ENCODE measurements around the gene PARP9.

Gene PARP9

DNA sequence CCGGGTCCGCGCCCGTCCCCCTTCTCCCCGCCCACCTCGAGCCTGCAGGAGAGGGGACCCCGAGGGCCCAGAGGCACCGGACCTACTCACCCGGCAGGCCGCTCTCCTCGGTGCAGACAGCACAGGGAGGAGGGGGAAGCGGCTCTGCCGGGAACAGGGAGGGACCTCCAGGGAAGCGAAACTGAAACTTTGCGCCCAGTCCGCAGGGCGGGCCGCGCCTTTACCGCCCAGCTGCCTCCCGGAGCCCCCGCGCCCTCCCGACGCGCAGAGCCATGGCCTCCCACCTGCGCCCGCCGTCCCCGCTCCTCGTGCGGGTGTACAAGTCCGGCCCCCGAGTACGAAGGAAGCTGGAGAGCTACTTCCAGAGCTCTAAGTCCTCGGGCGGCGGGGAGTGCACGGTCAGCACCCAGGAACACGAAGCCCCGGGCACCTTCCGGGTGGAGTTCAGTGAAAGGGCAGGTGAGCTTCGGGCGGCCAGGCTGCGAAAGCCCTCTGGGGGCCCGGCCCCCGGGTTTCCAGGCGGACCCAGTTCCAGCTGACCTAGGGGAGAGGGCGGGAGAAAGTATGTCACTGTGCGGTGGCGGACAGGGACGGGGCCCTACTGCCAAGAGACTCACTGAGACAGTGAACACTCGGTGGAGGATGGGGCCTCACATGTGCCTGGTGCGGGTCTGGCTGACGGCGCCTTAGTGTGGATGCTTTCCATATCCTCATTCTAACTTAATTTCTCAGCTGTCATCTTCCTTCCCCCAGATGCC is at the start of gene PARP9, which contains the start of gene DTX3L:
Gene PARP9 (minus strand): TSS at position 146 of the 758 bp plus-strand sequence. CDS start 4,680 bp downstream, outside the sequence.
Gene DTX3L (plus strand): TSS at position 184 of the 758 bp plus-strand sequence. CDS start 89 bp downstream, at position 273.
- DNase-seq (ENCODE audit: low read depth in 1 of 2, low spot score in 1 of 2) = peak; percentile 45 to 67

DNA sequence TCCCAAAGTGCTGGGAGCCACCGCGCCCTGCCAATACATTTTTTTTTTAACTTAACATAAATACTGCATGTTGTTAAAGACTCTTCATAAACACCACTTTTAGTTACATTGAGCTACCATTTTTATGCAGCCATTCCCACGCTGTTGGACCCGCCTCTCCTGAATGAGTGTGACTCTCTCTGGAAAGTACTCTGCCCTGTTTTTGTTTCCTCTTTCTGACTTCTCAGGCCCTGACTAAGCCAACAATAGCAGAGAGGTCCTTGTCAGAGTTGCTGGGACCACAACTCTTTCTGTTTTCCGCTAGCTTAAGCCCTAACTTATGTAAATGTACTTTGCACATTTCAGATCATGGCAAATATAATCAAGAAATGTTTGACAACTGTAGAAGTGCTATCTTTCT is 48.6 kb upstream of the PARP9 start:
- DNase-seq (ENCODE audit: low read depth in 1 of 2, low spot score in 1 of 2) = no peak

DNA sequence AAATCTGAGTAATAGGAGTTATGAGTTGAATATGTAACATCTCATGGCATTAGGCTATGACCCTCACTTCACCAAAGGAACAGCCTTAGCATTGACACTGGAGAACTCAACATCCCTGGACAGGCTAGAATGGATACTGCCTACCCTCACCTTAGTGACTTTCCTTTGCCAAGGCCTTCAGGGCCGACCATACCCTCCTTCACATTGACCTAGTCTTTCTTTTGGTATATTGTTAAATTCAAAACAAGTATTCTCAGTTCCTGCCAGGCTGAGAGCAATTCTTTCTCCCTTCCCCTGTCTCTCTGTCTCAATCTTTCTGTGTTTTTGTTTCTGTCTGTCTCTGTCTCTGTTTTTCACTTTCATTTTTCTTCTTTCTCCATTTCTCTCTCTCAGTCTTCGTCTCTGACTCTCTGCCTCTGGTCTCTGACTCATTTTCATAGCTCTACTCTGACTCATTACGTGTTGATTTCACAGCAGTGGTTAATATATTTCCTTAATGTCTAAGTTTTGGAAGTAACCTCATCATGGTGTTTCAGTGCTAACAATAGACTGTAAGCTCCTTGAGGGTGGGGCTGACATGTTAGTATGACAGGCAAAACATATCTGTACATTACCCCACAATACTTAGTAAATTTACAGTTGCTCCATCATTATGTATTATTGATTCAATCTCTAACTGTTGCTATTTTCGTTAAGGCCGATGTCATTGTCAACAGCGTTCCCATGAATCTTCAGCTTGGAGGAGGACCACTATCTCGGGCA is 45.9 kb upstream of the PARP9 start:
- DNase-seq (ENCODE audit: low read depth in 1 of 2, low spot score in 1 of 2) = no peak

DNA sequence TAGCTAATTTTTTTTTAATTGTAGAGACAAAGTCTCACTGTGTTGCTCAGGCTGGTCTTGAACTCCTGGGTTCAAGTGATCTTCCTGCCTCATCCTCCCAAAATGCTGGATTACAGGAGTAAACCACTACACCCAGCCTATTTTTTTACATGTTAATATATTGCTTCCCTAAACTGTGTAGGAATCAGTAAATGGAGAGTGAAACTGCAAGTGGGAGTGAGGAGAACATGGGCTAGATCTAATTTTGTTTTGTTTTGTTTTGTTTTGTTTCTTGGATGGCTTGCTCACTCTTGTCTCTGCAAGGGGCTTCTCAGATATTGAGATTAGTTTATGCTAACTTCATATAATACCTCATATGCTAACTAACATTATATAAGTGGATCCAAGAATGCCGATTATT is 44.8 kb upstream of the PARP9 start:
- no peak for DNase-seq (ENCODE audit: low read depth in 1 of 2, low spot score in 1 of 2)

DNA sequence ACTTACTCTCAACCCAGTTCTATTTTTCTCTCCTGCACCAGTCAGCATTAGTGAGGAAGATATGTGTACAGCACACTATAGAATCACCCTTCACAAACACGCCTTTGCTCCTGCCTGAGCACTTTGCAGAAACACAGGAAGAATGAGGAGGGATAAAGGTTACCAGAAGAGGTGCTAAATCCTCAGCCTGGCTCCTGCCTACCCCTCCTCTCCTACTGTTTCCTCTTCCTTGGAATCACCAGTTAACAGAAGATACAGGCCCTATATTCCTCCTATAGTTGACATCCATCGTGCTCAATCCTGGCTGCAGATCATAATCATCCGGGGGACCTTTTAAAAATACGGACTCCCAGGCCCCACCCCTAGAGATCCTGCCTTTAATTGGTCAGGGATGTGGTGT is 42.2 kb upstream of the PARP9 start:
- DNase-seq (ENCODE audit: low read depth in 1 of 2, low spot score in 1 of 2) = no peak

DNA sequence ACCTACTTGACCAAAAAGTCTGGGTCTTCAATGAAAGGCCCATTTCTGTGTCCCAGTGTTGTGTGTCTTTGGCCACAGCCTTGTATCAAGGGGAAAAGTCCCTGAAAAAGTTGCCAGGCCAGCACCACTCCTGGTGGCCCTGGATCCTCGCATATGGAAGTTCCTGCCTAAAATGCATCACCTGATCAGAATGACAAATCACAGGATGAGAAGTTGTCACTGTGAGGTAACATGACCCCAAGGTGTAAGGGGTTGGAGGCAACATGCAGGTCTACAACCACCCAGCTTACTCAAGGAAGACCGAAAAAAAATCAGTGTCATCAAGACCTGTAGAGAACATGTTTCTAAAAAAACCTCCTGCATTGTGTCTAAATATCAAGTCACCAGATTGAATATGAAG is 39.0 kb upstream of the PARP9 start:
- no peak for DNase-seq (ENCODE audit: low read depth in 1 of 2, low spot score in 1 of 2)

DNA sequence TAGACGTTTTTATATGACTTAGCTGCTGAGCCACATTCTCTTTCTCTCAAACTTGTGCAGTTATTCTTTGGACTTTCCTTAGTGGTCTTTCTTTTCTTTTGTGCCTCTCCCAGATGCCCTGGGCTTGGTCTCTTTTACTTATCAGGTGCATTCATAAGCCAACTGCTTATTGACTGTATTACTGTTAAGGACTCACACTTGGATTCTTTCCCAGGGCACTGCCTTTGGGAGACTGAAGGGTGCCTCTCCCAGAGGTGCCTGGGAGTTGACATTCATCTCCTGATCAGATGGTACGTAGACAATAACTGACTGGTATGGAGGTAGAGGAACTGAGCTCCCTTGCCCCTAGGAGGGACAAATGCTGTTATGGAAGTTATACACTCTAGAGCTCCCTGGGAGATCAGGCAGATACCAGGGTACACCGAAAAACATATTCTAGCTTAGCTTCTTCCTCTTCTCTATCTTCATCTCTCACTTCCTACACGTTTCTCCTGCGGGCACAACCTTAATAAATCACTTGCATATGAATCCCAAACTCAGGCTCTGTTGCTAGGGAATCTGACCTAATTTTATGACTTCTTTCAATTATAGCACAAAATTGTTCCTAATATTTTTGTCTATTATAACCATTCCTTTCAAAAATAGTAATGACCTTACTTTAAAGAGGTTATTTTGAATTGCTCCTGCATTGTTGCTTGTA is 38.1 kb upstream of the PARP9 start:
- no peak for DNase-seq (ENCODE audit: low read depth in 1 of 2, low spot score in 1 of 2)

DNA sequence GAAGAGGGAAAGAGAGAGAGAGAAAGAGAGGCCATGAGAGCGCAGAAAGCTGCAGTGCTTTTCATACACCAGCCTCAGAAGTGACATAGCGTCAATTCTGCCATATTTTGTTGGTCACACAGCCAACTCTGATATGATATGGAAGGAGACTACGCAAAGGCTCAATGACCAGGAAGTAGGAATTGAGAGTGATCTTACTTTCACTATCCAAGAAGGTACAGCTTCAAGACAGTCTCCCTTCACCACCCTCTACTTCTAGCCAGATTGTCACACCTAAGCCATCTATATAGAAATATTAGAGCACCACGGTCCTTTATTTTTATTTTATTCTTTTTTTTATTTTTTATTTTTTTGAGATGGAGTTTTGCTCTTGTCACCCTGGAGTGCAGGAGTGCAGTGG is 34.5 kb upstream of the PARP9 start:
- no peak for DNase-seq (ENCODE audit: low read depth in 1 of 2, low spot score in 1 of 2)

DNA sequence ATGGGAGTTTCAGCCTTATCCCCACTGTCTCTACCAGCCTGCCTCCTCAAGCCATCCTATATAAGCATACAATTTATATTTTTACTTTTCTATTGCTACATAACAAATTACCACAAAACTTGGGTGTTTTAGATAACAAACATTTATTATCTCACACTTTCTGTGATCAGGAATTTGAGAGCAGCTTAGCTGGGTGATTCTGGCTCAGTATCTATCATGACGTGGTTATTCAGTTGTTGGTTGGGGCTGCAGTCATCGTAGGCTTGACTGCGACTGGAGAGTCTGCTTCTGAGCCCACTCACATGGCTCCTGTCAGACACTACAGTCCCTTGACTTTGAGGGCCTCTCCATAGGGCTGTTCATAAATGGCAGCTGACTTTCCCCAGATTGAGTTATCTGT is 34.1 kb upstream of the PARP9 start:
- DNase-seq (ENCODE audit: low read depth in 1 of 2, low spot score in 1 of 2) = no peak

DNA sequence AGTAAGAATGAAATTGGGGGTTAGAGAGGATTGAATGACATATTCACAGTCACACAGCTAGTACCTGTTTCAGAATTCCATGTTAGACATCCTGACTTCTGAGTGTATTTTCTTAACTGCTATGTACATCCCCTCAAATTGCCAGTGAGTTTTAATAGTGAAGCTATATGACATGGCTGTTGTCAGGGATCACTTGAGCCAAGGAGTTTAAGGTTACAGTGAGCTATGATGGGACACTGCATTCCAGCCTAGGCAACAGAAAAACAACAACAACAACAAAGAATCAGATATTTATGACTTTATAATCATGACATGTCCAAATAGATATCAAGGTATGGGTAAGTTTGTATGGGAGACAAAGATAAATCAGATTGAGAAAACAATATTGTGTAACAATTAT is 29.9 kb upstream of the PARP9 start:
- DNase-seq (ENCODE audit: low read depth in 1 of 2, low spot score in 1 of 2) = no peak

DNA sequence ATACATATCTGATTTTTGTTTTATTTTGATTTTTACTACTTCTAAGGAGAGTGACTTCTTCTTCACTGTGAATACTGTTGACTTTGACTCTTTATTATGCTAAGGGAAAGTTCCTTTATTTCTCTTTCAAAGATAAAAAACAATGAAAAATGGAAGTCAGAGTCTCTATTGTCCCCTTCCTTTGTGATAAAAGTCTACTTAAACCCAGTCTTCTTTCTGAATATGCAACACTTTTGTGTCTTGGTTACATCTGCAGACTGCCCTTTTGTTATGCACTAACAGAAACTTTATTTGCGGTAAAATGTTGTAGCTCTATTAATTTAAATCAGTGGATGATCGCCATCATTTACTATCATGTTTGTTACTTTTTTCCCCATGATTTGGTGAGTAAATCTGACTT is 26.5 kb upstream of the PARP9 start:
- DNase-seq (ENCODE audit: low read depth in 1 of 2, low spot score in 1 of 2) = no peak

DNA sequence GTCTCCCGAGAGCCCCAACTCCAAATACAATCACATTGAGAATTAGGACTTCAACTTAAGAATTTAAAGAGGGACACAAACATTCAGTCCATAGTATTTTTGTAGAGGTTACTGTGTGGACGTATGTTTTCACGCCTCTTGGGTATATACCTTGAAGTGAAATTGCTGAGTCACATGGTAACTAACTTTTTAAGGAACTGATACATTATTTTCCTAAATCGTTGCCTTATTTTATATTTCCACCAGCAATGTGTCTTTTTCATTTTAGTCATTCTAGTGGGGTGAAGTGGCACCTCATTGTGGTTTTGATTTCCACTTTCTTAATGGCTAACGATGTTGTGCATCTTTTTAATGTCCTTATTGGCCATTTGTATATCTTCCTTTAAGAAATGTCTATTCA is 25.2 kb upstream of the PARP9 start:
- DNase-seq (ENCODE audit: low read depth in 1 of 2, low spot score in 1 of 2) = no peak

DNA sequence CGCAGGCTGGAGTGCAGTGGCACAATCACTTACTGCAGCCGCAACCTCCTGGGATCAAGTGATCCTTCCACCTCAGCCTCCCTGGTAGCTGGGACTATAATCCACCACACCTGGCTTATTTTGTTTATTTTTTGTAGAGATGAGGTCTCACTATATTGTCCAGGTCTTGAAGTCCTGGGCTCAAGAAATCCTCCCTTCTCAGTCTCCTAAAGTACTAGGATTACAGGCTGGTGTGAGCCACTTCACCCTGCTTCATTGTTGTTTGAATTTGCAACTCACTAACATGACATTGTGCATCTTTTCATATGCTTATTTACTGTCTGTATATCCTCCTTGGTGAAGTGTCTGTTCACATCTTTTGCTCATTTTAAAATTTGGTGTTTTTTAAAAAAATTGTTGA is 23.5 kb upstream of the PARP9 start:
- DNase-seq (ENCODE audit: low read depth in 1 of 2, low spot score in 1 of 2) = no peak

DNA sequence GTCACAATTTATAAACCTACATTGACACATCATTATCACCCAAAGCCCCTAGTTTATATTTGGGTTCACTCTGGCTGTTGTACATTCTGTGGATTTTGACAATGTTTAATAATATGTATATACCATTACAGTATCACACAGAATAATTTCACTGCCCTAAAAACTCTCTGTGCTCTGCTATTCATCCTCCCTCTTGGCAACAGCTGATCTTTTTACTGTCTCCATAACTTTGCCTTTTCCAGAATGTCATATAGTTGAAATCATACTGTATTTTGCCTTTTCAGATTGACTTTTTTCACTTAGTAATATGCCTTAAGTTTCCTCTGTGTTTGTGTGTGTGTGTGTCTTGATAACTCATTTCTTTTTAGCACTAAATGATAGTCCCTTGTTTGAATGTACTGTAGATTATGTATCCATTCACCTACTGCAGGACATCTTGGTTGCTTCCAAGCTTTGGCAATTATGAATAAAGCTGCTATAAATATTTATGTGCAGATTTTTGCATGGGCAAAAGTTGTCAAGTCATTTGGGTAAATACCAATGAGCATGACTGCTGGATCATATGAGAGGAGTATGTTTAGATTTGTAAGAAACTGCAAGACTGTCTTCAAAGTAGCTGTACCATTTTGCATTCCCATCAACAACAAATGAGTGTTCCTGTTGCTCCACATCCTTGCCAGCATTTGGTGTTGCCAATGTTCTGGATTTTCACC is 22.8 kb upstream of the PARP9 start:
- DNase-seq (ENCODE audit: low read depth in 1 of 2, low spot score in 1 of 2) = no peak

DNA sequence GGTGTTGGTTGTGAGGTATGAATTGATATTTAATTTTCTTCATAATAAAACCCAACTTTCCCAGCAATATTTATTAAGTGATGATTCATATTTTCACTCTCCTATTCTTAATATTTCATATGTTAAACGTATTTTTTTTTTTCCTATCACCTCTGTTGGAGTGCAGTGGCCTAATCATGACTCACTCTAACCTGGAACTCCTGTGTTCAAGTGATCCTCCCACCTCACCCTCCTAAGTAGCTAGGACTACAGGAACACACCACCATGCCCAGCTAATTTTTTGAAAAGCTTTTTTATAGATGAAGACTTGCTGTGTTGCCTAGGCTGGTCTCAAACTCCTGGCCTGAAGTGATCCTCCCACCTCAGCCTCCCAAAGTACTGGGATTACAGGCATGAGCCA is 22.0 kb upstream of the PARP9 start:
- no peak for DNase-seq (ENCODE audit: low read depth in 1 of 2, low spot score in 1 of 2)

DNA sequence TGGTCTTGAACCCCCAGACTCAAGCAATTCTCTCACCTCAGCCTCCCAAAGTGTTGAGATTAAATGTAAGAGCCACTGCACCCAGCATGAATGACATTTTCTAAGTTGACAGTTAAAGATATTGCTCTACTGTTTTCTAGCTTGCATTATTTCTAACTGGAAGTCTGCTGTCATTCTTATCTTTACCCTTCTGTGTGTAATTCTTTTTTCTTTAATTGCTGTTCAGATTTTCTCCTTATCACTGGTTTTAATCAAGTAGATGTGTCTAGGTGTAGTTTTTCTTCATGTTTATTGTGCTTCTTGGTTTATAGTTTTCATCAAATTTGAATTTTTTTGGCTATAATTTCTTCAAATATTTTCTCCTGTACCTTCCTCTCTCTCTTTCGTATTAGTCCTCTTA is 18.3 kb upstream of the PARP9 start:
- DNase-seq (ENCODE audit: low read depth in 1 of 2, low spot score in 1 of 2) = no peak

DNA sequence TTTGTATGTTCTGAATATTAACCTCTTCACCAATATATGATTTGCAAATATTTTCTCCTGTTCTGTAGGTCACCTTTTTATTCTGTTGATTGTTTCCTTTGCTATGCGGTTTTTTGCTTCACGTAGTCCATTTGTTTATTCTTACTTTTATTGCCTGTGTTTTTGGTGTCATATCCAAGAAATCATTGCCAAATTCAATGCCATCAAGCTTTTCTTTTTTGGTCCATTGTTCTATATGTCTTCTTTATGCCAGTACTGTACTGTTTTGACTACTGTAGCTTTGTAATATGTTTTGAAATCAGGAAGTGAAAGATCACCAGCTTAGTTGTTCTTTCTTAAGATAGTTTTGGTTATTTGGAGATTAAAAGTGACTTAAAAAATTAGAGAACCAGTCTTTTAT is 17.5 kb upstream of the PARP9 start:
- DNase-seq (ENCODE audit: low read depth in 1 of 2, low spot score in 1 of 2) = no peak

DNA sequence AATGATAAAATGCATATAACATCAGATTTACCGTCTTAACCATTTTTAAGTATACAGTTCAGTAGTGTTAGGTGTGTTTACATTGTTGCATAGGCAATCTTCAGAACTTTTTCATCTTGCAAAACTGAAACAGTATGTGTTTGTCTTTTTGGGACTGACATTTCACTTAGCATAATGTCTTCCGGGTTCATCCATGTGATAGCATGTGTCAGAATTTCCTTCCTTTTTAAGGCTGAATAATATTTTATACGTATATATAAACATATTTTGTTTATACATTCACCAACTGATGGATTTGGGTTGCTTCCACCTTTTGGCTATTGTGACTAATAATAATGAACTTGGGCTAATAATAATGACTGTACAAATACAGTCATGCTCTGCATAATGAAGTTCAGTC is 16.4 kb upstream of the PARP9 start:
- no peak for DNase-seq (ENCODE audit: low read depth in 1 of 2, low spot score in 1 of 2)

DNA sequence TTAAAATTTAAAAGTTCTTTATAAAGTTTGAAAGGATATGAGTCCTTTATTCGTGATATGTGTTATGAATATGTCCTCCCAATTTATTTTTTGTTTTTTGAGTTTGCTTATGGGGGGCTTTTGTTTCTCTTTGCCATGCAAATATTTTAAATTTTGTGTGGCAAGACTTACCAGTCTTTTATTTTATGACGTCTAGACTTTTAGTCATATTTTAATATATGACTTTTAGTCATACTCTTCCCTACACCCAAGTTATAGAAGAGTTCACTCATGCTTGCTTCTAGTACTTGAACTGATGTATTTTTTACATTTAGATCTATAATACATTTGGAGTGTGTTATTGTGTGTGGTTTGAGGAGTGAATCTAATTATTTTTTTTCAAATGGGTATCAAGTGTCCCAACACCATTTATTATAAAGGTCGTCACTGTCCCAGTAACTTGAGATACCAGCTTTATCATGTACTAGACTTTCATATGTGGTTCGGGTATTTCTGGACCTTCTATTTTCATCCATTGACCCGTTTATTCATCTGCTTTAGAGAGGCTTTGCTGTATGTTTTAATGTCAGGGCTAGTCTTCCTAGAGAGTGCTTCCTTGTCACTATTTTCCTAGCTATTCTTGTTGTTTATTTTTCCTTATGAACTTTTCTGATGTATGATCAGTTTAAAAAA is 14.1 kb upstream of the PARP9 start:
- DNase-seq (ENCODE audit: low read depth in 1 of 2, low spot score in 1 of 2) = no peak

DNA sequence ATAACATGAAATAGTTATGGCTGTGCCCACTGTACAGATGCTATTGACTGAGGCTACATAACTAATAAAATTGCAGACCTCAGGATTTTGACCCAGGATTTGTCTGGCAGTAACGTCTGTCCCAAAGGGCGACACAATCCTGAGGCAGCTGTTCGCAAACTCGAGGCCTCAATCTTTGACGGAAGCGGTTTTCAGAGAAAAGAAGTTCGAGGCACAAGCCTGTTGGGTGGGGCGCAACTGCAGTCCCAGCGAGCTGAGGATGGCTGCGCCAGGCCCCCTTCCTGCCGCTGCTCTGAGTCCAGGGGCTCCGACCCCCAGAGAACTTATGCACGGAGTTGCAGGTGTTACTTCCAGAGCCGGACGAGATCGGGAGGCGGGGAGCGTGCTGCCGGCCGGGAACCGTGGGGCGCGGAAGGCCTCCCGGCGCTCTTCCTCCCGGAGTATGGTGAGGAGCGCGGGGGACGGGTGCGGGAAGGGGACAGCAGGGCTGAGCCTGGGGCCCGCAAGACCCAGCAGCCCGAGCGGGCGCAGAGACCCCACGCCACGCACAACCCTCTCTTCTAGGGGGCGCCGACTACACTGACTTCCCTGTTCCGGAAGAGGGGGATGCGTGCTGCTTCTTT is 13.4 kb upstream of the PARP9 start, which contains the start of gene PARP15:
Gene PARP15 (plus strand): TSS at position 242 of the 623 bp plus-strand sequence. CDS start 18 bp downstream, at position 260.
- DNase-seq (ENCODE audit: low read depth in 1 of 2, low spot score in 1 of 2) = peak; percentile 8 to 25
